Measurements from ENCODE around the gene NEUROG1.

DNA sequence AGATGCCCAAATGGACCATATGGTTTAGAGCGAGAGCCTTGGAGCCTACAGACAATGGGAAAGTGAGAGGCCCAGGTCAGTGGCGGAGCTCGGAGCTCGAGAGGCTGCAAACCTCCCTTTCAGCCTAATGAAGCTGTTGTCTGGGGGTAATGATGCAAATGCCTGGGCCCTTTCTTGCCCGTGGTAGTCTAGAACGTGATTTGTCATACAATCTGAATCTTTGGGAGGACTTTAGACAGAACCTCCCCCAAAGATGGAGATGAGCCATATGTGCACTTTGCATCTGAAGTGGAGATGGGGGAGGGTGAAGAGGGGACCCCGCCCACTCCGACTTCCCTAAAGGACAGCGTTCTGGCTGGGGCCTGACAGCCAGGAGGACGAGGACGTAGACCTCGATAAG lies 10.3 kb upstream of the NEUROG1 start:
- TF ChIP-seq, protein P1, sequence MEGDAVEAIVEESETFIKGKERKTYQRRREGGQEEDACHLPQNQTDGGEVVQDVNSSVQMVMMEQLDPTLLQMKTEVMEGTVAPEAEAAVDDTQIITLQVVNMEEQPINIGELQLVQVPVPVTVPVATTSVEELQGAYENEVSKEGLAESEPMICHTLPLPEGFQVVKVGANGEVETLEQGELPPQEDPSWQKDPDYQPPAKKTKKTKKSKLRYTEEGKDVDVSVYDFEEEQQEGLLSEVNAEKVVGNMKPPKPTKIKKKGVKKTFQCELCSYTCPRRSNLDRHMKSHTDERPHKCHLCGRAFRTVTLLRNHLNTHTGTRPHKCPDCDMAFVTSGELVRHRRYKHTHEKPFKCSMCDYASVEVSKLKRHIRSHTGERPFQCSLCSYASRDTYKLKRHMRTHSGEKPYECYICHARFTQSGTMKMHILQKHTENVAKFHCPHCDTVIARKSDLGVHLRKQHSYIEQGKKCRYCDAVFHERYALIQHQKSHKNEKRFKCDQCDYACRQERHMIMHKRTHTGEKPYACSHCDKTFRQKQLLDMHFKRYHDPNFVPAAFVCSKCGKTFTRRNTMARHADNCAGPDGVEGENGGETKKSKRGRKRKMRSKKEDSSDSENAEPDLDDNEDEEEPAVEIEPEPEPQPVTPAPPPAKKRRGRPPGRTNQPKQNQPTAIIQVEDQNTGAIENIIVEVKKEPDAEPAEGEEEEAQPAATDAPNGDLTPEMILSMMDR (IDR thresholded peaks at IDR 0.05; ENCODE audit: low read length) = no peak
- no peak for TF ChIP-seq EZH2 (IDR thresholded peaks at IDR 0.05; ENCODE audit: borderline replicate concordance, low read length)
